Islet precursor cell (in vitro differentiated cells): ENCODE data around the gene MEF2D.

Experiments
- DNase-seq: peaks from one replicate; pipeline ENCODE4 v3.0.0-alpha.2; 2018

Gene MEF2D

GRCh38 chr1:156439036-156439776 is 61.4 kb downstream of the MEF2D start:
- DNase-seq = no peak

DNA sequence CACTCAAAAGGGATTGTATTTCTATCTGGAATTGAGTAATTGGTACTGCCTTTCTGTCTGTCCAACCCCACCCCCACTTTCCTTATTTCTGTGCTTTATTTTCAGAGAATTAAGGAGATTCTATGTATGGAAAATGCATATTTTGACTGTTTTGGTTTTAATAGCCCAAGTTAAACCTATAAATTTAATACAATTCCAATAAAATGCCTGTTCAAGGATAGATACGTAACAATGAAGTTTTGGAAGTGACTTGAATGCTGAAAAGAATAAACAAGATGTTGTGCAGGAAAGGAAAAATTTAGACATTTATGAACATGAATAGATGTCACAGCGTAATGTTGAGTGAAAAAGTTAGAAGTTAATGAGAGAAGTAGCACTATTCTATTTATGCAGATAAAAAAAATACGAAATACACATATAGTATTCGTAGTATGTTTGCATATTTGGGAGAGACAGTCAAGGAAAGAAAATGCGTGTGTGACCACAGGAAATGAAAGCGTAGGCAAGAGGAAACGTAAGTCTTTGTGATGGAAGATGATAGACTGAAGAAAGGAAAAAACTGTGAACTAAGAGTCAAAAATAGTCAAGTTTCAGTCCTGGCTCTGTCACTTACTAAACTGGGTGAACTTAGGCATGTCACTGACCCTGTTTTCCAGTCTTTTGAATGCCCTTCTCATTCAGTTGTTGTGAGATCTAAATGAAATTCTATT is 62.1 kb downstream of the MEF2D start:
- DNase-seq = no peak

DNA sequence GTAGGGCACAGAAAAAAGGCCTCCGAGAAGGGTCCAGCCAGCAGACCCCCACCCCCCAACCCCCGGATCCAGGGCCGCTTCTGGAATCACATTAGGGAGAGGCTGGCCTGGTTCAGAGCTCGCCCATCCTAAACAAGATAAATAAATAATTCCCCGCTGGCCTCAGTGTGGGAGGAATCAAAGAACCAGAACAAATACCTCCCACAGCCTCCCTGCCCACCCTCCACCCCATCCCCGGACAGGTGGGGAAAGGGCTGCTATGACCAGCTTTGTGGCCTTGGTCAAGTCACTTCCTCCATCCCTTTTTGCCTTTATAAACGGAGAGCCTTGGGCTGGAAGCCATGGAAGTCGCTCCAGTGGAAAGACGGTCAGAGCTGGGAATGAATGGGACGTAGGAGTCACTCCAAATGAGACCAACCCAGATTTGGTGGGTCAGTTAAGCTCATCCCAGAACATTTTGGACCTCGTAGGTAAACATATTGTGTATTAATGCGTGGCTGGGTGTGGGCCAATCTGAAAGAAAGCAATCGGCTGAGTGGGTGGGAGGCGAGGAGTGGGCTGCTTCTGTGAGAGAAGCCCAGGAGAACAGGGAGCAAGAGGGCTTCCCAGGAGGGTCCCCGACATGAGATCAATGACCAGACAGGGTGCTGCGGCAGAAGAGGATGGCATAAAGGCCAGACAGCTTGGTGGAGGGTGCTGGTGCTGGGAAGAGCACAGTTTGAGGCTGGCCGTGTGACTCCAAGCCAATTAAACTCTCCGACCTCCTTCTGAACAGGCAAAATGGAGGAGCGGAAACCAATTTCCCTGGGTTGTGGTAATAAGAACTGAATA is 63.3 kb downstream of the MEF2D start:
- DNase-seq = no peak

DNA sequence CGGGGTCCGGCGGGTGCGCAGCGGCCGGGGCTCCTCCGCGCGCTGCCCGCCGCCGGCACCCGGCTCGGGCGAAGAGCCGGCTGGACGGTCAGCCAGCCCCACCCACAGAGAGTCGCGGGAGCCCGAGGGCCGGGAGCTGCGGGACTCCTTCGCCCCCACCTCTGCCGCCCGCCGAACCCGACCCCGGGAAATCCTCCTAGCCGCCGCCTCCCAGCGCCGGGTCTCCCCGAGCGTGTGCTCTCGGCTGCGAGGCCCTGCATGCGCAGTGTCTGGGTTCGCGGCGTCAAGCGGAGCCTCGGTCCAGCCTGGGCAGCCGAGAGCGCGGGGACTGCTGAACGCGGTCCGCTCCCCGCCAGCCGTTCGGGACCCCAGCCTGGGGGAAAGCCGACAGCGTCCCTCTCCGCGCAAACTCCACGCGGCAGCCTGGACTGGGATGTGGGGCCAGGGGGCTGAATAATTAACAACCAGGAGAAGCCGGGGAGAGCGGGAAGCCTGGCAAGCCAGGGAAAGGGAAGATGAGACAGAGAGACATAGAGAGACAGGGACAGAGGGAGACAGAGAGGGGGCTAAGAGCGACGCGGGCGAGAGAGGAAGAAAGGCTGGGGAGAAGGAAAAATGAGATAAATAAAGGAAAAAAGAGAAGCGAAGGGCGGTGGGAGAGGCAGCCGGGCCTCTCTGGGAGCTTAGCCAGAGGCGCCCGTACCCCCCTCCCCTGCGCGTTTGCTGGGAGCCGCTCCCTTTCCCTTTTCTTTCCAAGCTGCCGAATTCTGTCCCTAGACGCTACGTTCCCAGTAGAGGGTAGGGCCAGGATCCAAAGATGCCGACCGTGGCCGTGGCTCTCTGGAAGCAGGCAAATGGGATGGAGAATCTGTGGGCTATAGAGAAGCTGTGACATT is 64.2 kb downstream of the MEF2D start:
- DNase-seq = peak; percentile 59

- peak; percentile 62 for DNase-seq
Measured at GRCh38 chr1:156435545-156436140, 64.9 kb downstream of the MEF2D start.

GRCh38 chr1:156434989-156435544 is 65.5 kb downstream of the MEF2D start:
- no peak for DNase-seq

GRCh38 chr1:156433602-156434001 is 67.0 kb downstream of the MEF2D start:
- no peak for DNase-seq

DNA sequence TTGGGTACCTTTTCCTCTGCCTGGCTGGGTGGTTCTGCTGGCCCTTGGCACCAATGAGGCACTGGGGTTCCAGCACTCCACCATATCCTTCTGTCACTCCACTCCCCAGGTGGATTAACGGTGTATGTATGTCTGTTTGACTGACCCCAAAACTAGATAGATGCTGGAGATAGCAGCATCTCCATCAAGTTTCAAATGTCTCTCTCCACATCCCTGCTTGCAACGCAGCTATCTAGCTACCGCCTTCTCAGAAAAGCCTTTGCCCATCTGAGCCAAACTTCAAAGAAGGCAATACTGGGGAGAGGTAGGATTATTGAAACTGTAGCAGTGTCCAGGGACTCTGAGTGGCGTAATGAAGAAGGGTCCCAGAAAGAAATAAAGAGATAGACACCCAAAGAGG is 67.5 kb downstream of the MEF2D start:
- no peak for DNase-seq

DNA sequence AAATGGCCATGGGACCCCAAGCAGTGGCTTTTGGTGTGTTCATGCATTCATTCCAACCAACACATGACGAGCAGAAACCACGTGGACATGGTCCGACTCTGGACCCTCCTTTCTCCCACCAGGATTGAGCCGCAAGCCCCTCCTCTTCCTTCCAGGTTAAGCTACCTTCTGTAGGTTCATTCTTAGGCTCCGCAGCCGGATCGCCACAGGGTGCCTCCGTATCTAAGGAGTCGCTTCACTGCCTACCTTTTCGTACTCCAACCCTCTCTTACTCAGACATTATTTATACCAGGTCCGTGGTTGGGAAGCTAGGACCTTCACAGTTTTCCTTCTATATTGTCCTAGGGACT is 67.9 kb downstream of the MEF2D start:
- no peak for DNase-seq

DNA sequence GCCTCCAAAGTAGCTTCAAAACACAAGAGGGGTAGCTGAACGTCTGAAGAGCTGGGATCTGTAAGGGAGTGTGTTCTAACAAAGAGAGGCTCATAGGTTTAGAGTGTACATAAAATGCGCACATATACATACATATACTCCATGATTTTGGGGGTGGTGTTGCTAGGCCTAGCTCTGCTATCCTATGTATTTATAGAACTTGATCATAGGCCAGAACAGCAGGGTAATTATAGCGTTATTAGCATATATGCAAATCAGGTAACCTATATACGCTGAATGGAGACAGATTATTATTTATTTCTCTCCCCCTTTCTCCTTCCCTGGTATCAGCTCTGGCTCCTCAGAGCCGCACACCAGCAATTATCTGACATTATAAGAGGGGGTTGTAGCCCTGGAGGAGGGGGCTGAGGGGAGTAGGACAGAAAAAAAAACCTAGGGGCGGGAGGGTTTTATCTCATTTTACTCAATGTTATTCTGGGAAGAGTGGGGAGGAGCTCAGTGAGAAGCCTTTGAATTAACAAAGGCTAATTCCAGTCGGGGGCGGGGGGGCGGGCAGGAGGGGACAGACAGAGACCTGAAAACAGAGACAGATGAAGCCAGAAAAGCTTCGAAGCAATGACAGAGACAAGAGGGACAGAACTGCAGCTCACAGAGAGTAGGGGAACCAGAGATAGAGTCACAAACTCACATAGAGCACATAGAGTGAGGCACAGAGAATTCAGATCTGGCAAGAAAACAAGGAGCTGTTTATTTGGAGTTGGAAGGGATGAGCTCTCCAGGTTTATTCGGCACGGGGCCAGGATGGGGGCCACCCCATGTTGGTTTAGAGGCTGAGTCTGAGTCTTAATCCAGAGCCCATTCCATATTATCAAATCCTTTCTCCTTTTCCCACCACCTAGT is 68.6 kb downstream of the MEF2D start:
- no peak for DNase-seq

GRCh38 chr1:156431366-156431765 is 69.2 kb downstream of the MEF2D start:
- no peak for DNase-seq

- DNase-seq = no peak
Measured at GRCh38 chr1:156430866-156431265, 69.7 kb downstream of the MEF2D start.

DNA sequence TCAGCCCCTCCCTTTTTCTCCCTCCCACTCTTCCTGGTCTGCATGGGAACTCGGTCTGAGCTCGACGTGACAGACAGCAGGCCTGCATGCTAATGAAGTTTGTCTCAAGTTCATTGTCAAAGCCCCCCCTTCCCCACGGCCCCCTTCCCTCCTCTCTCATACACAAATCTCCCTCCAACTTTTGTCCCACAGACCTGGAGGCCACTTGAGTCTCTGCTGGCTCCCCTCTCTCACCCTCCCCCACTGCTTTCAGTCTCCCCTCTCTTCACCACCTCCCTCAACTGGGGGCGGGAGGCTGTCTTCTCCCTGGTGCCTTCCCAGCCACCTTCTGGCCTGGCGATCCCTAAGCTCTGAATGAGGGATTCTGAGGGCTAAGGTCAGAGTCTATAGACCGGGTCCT is 70.3 kb downstream of the MEF2D start:
- no peak for DNase-seq

DNA sequence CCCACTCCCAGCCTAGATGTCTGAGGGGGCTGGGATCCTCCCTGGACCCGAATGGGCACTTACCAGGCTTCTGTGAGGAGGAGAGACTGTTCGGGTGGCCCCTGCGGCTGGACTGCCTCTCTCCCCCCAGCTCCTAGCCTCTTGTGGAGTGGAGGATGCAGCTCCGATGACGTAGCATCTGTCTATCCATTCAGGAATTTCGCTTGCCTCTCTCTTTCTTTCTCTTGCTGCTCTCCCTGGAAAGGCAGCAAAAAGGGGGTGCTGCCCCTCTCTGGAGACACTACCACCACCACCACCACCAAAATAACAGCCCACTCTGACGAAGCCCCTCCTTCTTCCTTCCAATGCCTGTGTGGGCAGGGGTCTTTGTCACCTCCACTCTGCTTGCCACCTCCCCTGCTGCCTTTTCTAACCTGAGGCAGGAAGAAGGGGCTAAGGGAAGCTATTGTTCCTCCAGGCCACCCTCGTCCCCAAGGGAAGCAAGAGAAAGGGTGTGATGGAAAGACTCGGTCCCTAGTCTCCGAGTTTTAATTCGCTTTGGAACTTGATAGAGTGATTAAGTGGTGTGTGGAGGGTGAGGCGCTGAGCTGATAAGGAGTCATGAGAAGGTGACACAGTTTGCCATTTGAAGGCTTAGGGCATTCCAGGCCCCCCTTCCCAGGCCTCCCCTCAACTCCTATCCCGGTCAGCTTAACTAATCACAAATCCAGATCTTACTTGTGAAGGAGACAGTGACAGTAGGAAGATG is 71.1 kb downstream of the MEF2D start:
- DNase-seq = no peak

DNA sequence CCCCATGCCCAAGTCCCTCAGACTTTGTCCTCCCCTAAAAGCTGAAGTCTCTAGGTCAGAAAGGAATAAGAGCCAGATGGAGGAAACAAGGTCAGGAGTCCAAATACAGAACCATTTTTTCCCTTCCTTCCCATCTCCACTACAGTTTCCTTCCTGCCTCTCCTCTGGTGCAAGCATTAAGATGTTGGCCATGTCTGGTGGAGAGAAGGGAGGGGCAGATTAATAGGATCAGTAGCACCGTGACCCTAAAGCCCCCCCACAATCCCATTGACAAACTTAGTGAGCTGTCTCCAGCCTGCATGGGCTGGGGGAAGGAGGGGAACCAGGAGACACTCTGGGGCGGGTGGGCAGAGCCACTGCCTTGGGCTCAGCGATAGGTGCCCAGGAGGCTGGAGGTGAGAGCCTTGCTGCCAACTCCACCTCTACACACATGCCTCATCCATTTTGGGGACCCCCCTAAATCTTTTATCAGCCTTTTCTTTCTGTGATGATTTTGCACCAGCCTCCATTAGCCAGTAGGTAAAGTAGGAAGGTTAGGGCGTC is 71.8 kb downstream of the MEF2D start:
- DNase-seq = no peak

DNA sequence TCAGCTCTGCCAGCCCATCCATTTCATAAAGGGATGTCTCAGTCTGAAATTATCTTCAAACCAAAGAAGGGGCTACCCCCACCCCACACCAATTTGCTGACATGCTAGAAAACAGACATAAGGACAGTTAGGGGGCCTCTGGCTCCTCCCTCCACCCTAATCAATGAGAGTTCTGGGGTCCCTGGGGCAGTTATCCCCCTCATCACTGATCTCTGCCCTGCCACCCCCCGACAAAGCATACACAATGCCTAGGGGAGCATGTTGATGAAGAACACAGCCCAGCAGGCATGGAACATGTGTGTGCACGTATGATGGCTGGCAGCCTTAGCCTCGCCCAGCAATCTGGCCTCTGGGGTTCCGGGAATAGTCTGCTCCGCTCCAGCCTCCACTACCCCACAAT is 72.6 kb downstream of the MEF2D start:
- no peak for DNase-seq

DNA sequence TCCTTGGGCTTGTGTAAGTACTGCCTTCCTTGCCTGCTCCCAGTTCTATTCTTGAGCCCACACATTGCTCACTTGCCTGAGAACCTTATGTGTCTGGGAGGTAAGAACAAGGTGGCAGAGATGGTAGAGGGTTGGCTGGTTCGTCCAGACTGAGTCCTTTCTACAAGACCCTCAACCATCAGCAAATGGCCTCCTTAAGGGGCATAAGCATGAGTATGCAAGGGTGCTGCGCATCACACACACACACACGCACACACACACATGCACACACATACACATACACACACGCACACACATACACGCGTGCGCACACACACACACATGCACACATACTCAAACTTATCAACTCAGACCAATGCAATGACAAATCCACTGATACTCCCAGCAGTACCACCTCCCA is 74.6 kb downstream of the MEF2D start:
- no peak for DNase-seq

GRCh38 chr1:156424806-156425432 is 75.7 kb downstream of the MEF2D start:
- DNase-seq = no peak
